HEK293 (cell line): ENCODE measurements around the gene PRMT1.

Experiments
- CTCF ChIP-seq: fragments of 450-650 bp; formaldehyde crosslinking; IDR thresholded peaks from 2 replicates; pipeline ENCODE4 v1.5.1; 2016; ENCODE audit warnings: missing biosample characterization, missing genetic modification characterization
- PBX3 ChIP-seq: sonication (generic); formaldehyde crosslinking; IDR thresholded peaks from 2 replicates; pipeline ENCODE4 v1.8.1; 2022; ENCODE audit warnings: mild to moderate bottlenecking, moderate library complexity, missing genetic modification reagents
- ZNF292 ChIP-seq: fragments of 450-650 bp; formaldehyde crosslinking; IDR thresholded peaks from 2 replicates; pipeline ENCODE4 v1.5.1; 2016; ENCODE audit warnings: low read depth, missing biosample characterization, missing genetic modification characterization, borderline replicate concordance
- ZNF596 ChIP-seq: fragments of 450-650 bp; IDR thresholded peaks from 2 replicates; pipeline ENCODE4 v1.5.0; 2018; ENCODE audit warnings: missing biosample characterization, mild to moderate bottlenecking, missing genetic modification characterization, moderate library complexity
- TF ChIP-seq, protein P1 (sequence below): fragments of 450-650 bp; formaldehyde crosslinking; conservative IDR thresholded peaks from 2 replicates; pipeline ENCODE4 v1.5.1; 2016; ENCODE audit warnings: low read depth, missing biosample characterization, missing genetic modification characterization

- TF ChIP-seq ZNF596 (tag by site-specific recombination): no peak
- no peak for TF ChIP-seq PBX3 (CRISPR knock-in tag)
- TF ChIP-seq ZNF292: no peak
- TF ChIP-seq CTCF: no peak
- TF ChIP-seq, protein P1, sequence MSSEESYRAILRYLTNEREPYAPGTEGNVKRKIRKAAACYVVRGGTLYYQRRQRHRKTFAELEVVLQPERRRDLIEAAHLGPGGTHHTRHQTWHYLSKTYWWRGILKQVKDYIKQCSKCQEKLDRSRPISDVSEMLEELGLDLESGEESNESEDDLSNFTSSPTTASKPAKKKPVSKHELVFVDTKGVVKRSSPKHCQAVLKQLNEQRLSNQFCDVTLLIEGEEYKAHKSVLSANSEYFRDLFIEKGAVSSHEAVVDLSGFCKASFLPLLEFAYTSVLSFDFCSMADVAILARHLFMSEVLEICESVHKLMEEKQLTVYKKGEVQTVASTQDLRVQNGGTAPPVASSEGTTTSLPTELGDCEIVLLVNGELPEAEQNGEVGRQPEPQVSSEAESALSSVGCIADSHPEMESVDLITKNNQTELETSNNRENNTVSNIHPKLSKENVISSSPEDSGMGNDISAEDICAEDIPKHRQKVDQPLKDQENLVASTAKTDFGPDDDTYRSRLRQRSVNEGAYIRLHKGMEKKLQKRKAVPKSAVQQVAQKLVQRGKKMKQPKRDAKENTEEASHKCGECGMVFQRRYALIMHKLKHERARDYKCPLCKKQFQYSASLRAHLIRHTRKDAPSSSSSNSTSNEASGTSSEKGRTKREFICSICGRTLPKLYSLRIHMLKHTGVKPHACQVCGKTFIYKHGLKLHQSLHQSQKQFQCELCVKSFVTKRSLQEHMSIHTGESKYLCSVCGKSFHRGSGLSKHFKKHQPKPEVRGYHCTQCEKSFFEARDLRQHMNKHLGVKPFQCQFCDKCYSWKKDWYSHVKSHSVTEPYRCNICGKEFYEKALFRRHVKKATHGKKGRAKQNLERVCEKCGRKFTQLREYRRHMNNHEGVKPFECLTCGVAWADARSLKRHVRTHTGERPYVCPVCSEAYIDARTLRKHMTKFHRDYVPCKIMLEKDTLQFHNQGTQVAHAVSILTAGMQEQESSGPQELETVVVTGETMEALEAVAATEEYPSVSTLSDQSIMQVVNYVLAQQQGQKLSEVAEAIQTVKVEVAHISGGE: no peak
These were observed 41.4 kb downstream of the PRMT1 start for GRCh38 chr19:49718511-49718910.
